Measurements from ENCODE around the gene FLVCR2.

The FLVCR2 gene

GRCh38 chr14:75640876-75641275 lies 62.5 kb downstream of the FLVCR2 start:
- TF ChIP-seq CTCF (IDR thresholded peaks at IDR 0.05; ENCODE audit: low read depth, low read length, missing control alignments) = no peak
- no peak overlapping the region for H3K4me3 ChIP-seq (ENCODE audit: low read depth, low read length)
- no peak for DNase-seq (ENCODE audit: low read depth)

- no peak for TF ChIP-seq CTCF (IDR thresholded peaks at IDR 0.05; ENCODE audit: low read depth, low read length, missing control alignments)
- no peak for DNase-seq (ENCODE audit: low read depth)
- H3K4me3 ChIP-seq (ENCODE audit: low read depth, low read length) = no peak overlapping the region
Observed at GRCh38 chr14:75643985-75644384, 65.6 kb downstream of the FLVCR2 start.

GRCh38 chr14:75645056-75645455 lies 66.6 kb downstream of the FLVCR2 start:
- DNase-seq (ENCODE audit: low read depth) = no peak
- no peak overlapping the region for H3K4me3 ChIP-seq (ENCODE audit: low read depth, low read length)
- TF ChIP-seq CTCF (IDR thresholded peaks at IDR 0.05; ENCODE audit: low read depth, low read length, missing control alignments) = no peak

GRCh38 chr14:75646762-75647161 lies 68.3 kb downstream of the FLVCR2 start:
- no peak for TF ChIP-seq CTCF (IDR thresholded peaks at IDR 0.05; ENCODE audit: low read depth, low read length, missing control alignments)
- no peak overlapping the region for H3K4me3 ChIP-seq (ENCODE audit: low read depth, low read length)
- no peak for DNase-seq (ENCODE audit: low read depth)

GRCh38 chr14:75647640-75648039 lies 69.2 kb downstream of the FLVCR2 start:
- no peak for TF ChIP-seq CTCF (IDR thresholded peaks at IDR 0.05; ENCODE audit: low read depth, low read length, missing control alignments)
- H3K4me3 ChIP-seq (ENCODE audit: low read depth, low read length) = no peak overlapping the region
- DNase-seq (ENCODE audit: low read depth) = no peak

GRCh38 chr14:75648066-75648838 lies 69.8 kb downstream of the FLVCR2 start:
- H3K4me3 ChIP-seq (ENCODE audit: low read depth, low read length) = no peak overlapping the region
- no peak for TF ChIP-seq CTCF (IDR thresholded peaks at IDR 0.05; ENCODE audit: low read depth, low read length, missing control alignments)
- DNase-seq (ENCODE audit: low read depth) = no peak

GRCh38 chr14:75649337-75649736 lies 70.9 kb downstream of the FLVCR2 start:
- TF ChIP-seq CTCF (IDR thresholded peaks at IDR 0.05; ENCODE audit: low read depth, low read length, missing control alignments) = no peak
- no peak for DNase-seq (ENCODE audit: low read depth)
- no peak overlapping the region for H3K4me3 ChIP-seq (ENCODE audit: low read depth, low read length)

Data from GM12864 (cell line).